NCI-H2227 (cell line): Measurements from ENCODE around the gene RSBN1.
A peak's percentile ranks its signal among the peaks of the same experiment; 100 is the strongest.
"Not testable (repeated sequence)": the region's sequence is repeated elsewhere in the genome, so short reads cannot be mapped to it uniquely, and the experiment has no call there.

Experiments
- DNase-seq: peaks from one replicate; lab custom pipeline; 2025; ENCODE audit not compliant: unreplicated experiment; lab: John Stamatoyannopoulos, UW

RSBN1 gene

GRCh38 chr1:113811888-113812660 lies at the start of gene RSBN1:
RSBN1 (minus strand) TSS chr1:113812476; CDS start chr1:113812412, 64 bp downstream.
- DNase-seq = peak; percentile 100

GRCh38 chr1:113861641-113862040 lies 49.4 kb upstream of the RSBN1 start:
- no peak for DNase-seq

GRCh38 chr1:113860891-113861290 lies 48.6 kb upstream of the RSBN1 start:
- no peak for DNase-seq

- no peak for DNase-seq
These were observed 47.4 kb upstream of the RSBN1 start for GRCh38 chr1:113859478-113860175.

- DNase-seq = no peak
These were observed 46.7 kb upstream of the RSBN1 start for GRCh38 chr1:113858982-113859381.

- no peak for DNase-seq
These were observed 46.1 kb upstream of the RSBN1 start for GRCh38 chr1:113858418-113858817.

GRCh38 chr1:113857776-113858175 lies 45.5 kb upstream of the RSBN1 start:
- no peak for DNase-seq

- DNase-seq = no peak
These were observed 44.1 kb upstream of the RSBN1 start for GRCh38 chr1:113856401-113856790.

GRCh38 chr1:113855630-113856400 lies 43.5 kb upstream of the RSBN1 start:
- DNase-seq = no peak

GRCh38 chr1:113854234-113854633 lies 42.0 kb upstream of the RSBN1 start:
- no peak for DNase-seq

GRCh38 chr1:113852694-113853093 lies 40.4 kb upstream of the RSBN1 start:
- DNase-seq = not testable (repeated sequence)

GRCh38 chr1:113850127-113850796 lies 38.0 kb upstream of the RSBN1 start:
- no peak for DNase-seq

- DNase-seq = no peak
These were observed 36.8 kb upstream of the RSBN1 start for GRCh38 chr1:113849072-113849471.

GRCh38 chr1:113846391-113847035 lies 34.2 kb upstream of the RSBN1 start:
- DNase-seq = no peak

- DNase-seq = no peak
These were observed 24.3 kb upstream of the RSBN1 start for GRCh38 chr1:113836534-113836933.

GRCh38 chr1:113835686-113836290 lies 23.5 kb upstream of the RSBN1 start:
- DNase-seq = peak; percentile 60

- no peak for DNase-seq
These were observed 22.4 kb upstream of the RSBN1 start for GRCh38 chr1:113834716-113835115.

GRCh38 chr1:113830039-113830438 lies 17.8 kb upstream of the RSBN1 start:
- DNase-seq = no peak

- DNase-seq = no peak
These were observed 9.6 kb upstream of the RSBN1 start for GRCh38 chr1:113821916-113822315.

GRCh38 chr1:113818578-113818977 lies 6.3 kb upstream of the RSBN1 start:
- DNase-seq = no peak
